IPS DF 6.9 (cell line): Measurements from ENCODE around the gene PIK3CD.
A peak's percentile ranks its signal among the peaks of the same experiment; 100 is the strongest.
"Not testable (repeated sequence)": the region's sequence is repeated elsewhere in the genome, so short reads cannot be mapped to it uniquely, and the experiment has no call there.

ENCODE experiments used
- DNase-seq: peaks from one replicate; pipeline ENCODE4 v3.0.0-alpha.2; 2013; ENCODE audit warnings: low read depth, low spot score
- H3K27ac ChIP-seq: one replicate; pipeline ENCODE4 v1.5.1; 2013; ENCODE audit warnings: low read length, control low read depth
- H3K27me3 ChIP-seq: 2 replicates; pipeline ENCODE4 v1.6.1; 2013; ENCODE audit warnings: mild to moderate bottlenecking, low read length; ENCODE audit not compliant: control insufficient read depth, insufficient read depth
- H3K36me3 ChIP-seq: 2 replicates; pipeline ENCODE4 v1.6.1; 2013; ENCODE audit warnings: low read length; ENCODE audit not compliant: control insufficient read depth, insufficient read depth
- H3K4me1 ChIP-seq: 2 replicates; pipeline ENCODE4 v1.6.1; 2013; ENCODE audit warnings: low read length; ENCODE audit not compliant: control insufficient read depth, insufficient read depth
- H3K4me3 ChIP-seq: 2 replicates; pipeline ENCODE4 v1.5.1; 2013; ENCODE audit warnings: mild to moderate bottlenecking, low read length
- H3K9me3 ChIP-seq: 2 replicates; pipeline ENCODE4 v1.6.1; 2013; ENCODE audit warnings: low read length, inconsistent platforms; ENCODE audit not compliant: control insufficient read depth, insufficient read depth
- WGBS: extraction: QIAGEN DNeasy Blood & Tissue Kit; methylation state at CpG from one replicate; pipeline ENCODE4 v1.1.7; 2013; ENCODE audit warnings: mixed read lengths, missing lambda C conversion rate; ENCODE audit not compliant: insufficient read length, insufficient coverage; 5-methylcytosine and 5-hydroxymethylcytosine counted together

PIK3CD gene

GRCh38 chr1:9703681-9704080, 52.1 kb downstream of the PIK3CD start:
- H3K27ac ChIP-seq, result no peak overlapping the region
- no CpG with 5 or more reads among the region's 3 CpGs for WGBS

GRCh38 chr1:9705337-9706093, 54.0 kb downstream of the PIK3CD start:
- no peaks in the 10 kb centered on the region for H3K36me3 ChIP-seq
- WGBS, result no CpG with 5 or more reads among the region's 8 CpGs
- no peak overlapping the region for H3K27ac ChIP-seq
- no peaks in the 10 kb centered on the region for H3K27me3 ChIP-seq
- no peak overlapping the region for H3K4me3 ChIP-seq
- no peaks in the 10 kb centered on the region for H3K4me1 ChIP-seq
- no peaks in the 10 kb centered on the region; the same call in 1 of the 2 replicates for H3K9me3 ChIP-seq
- DNase-seq, result no peak

More at GRCh38 chr1:9703681-9704080, 52.1 kb downstream of the PIK3CD start:
- H3K36me3 ChIP-seq, result no peaks in the 10 kb centered on the region
- H3K4me1 ChIP-seq, result no peaks in the 10 kb centered on the region
- DNase-seq, result no peak
- H3K27me3 ChIP-seq, result no peaks in the 10 kb centered on the region
- H3K4me3 ChIP-seq, result no peak overlapping the region
- no peaks in the 10 kb centered on the region; the same call in 1 of the 2 replicates for H3K9me3 ChIP-seq

- no peak for DNase-seq
- H3K27me3 ChIP-seq, result no peaks in the 10 kb centered on the region
- no peaks in the 10 kb centered on the region; the same call in 1 of the 2 replicates for H3K9me3 ChIP-seq
- H3K4me3 ChIP-seq, result no peak overlapping the region
- H3K36me3 ChIP-seq, result no peaks in the 10 kb centered on the region
- no peaks in the 10 kb centered on the region for H3K4me1 ChIP-seq
- H3K27ac ChIP-seq, result no peak overlapping the region
- no CpG with 5 or more reads among the region's 4 CpGs for WGBS
These were observed 54.6 kb downstream of the PIK3CD start for GRCh38 chr1:9706178-9706577.

GRCh38 chr1:9710037-9710436, 58.5 kb downstream of the PIK3CD start:
- H3K9me3 ChIP-seq, result no peaks in the 10 kb centered on the region
- no CpG with 5 or more reads among the region's 8 CpGs for WGBS

GRCh38 chr1:9711466-9712020, 60.0 kb downstream of the PIK3CD start:
- Histone ChIP-seq H3K4me3 (no peak overlapping the region), H3K27ac (no peak overlapping the region), H3K9me3 (no peaks in the 10 kb centered on the region), H3K27me3 (no peaks in the 10 kb centered on the region), H3K36me3 (no peaks in the 10 kb centered on the region), H3K4me1 (peaks cover 7% of the 10 kb centered on the region)
- no peak for DNase-seq
- WGBS, result no CpG with 5 or more reads among the region's 9 CpGs

More at GRCh38 chr1:9710037-9710436, 58.5 kb downstream of the PIK3CD start:
- Histone ChIP-seq H3K36me3 (no peaks in the 10 kb centered on the region), H3K4me1 (no peaks in the 10 kb centered on the region; the same call in 1 of the 2 replicates), H3K27ac (no peak overlapping the region), H3K4me3 (no peak overlapping the region), H3K27me3 (no peaks in the 10 kb centered on the region)
- no peak for DNase-seq

- WGBS, result no CpG with 5 or more reads among the region's 7 CpGs
- not testable (repeated sequence) for H3K27me3 ChIP-seq, H3K27ac ChIP-seq, H3K9me3 ChIP-seq, H3K4me3 ChIP-seq, H3K36me3 ChIP-seq, DNase-seq
- peaks cover 13% of the 10 kb centered on the region for H3K4me1 ChIP-seq
These were observed 61.2 kb downstream of the PIK3CD start for GRCh38 chr1:9712767-9713166.

GRCh38 chr1:9714257-9714718, 62.8 kb downstream of the PIK3CD start:
- Histone ChIP-seq H3K36me3 (peaks cover 4% of the 10 kb centered on the region; the same call in 1 of the 2 replicates), H3K27ac (no peak overlapping the region), H3K27me3 (no peaks in the 10 kb centered on the region), H3K4me3 (no peak overlapping the region), H3K9me3 (no peaks in the 10 kb centered on the region), H3K4me1 (peaks cover 15% of the 10 kb centered on the region)
- WGBS, result no CpG with 5 or more reads among the region's 6 CpGs
- peak; percentile 70 for DNase-seq

- Histone ChIP-seq H3K4me3 (no peak overlapping the region), H3K27me3 (no peaks in the 10 kb centered on the region), H3K9me3 (no peaks in the 10 kb centered on the region), H3K27ac (no peak overlapping the region), H3K4me1 (peaks cover 15% of the 10 kb centered on the region), H3K36me3 (peaks cover 4% of the 10 kb centered on the region; the same call in 1 of the 2 replicates)
- no CpG with 5 or more reads among the region's 40 CpGs for WGBS
- DNase-seq, result no peak
These were observed 64.2 kb downstream of the PIK3CD start for GRCh38 chr1:9715536-9716226.

- no CpG with 5 or more reads among the region's 29 CpGs for WGBS
- Histone ChIP-seq H3K4me3 (no peak overlapping the region), H3K4me1 (peaks cover 21% of the 10 kb centered on the region), H3K27ac (no peak overlapping the region), H3K9me3 (no peaks in the 10 kb centered on the region), H3K27me3 (no peaks in the 10 kb centered on the region), H3K36me3 (peaks cover 4% of the 10 kb centered on the region; the same call in 1 of the 2 replicates)
- no peak for DNase-seq
These were observed 65.1 kb downstream of the PIK3CD start for GRCh38 chr1:9716404-9717192.
